Liver (tissue), 3 donors: Measurements from ENCODE around the gene RSPRY1.

Experiments used
- EGR1 ChIP-seq, 2 donors: IDR thresholded peaks; 2 replicates each; pipeline ENCODE4 v1.6.1; 2016 to 2018; ENCODE audit warnings: antibody characterized with exemption in 2 of 2, low read depth in 2 of 2
- HNF4A ChIP-seq, 2 donors: conservative IDR thresholded peaks; 2 replicates each; pipeline ENCODE4 v1.6.1; 2016; ENCODE audit warnings: antibody characterized with exemption in 2 of 2, mild to moderate bottlenecking in 2 of 2
- HNF4G ChIP-seq: IDR thresholded peaks from 2 replicates; pipeline ENCODE4 v1.6.1; 2016; ENCODE audit warnings: antibody characterized with exemption
- NR2F2 ChIP-seq: IDR thresholded peaks from 2 replicates; pipeline ENCODE4 v1.6.1; 2016; ENCODE audit warnings: antibody characterized with exemption
- RAD21 ChIP-seq, 2 donors: IDR thresholded peaks; 2 replicates each; pipeline ENCODE4 v1.6.1; 2016; ENCODE audit warnings: antibody characterized with exemption in 2 of 2, mild to moderate bottlenecking in 2 of 2
- YY1 ChIP-seq: IDR thresholded peaks from 2 replicates; pipeline ENCODE4 v1.6.1; 2016; ENCODE audit warnings: antibody characterized with exemption, mild to moderate bottlenecking
- TF ChIP-seq, protein P1 (sequence below): fragments of 150-350 bp; IDR thresholded peaks from 2 replicates; pipeline ENCODE4 v1.5.1; 2017; ENCODE audit warnings: improper control_type of control experiment, low read depth, low read length; ENCODE audit not compliant: missing input control
- TF ChIP-seq, protein P2 (sequence below): IDR thresholded peaks from 2 replicates; pipeline ENCODE4 v1.6.1; 2016; ENCODE audit warnings: antibody characterized with exemption
- TF ChIP-seq, protein P3 (sequence below): IDR thresholded peaks from 2 replicates; pipeline ENCODE4 v1.6.1; 2016; ENCODE audit warnings: antibody characterized with exemption
- donor health status: healthy.
- donor health status: healthy.

DNA sequence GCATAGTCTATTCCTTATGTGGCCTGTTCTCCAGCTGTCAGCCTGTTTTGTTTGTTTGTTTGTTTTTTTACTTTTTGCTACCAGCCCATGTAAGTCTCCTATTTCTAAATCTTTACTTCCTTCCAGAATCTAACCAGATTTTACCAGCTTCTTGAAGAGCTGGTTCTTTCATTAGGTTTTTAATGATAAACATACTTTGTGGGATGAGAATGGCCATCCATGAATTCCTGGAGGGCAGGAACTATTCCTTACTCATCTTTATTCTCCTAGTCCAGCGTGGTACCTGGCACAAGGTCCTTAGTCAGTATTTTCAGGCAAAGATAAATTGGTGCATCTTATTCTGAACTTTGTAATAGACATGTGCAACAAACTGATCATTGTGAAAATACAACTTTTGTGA lies 17.3 kb downstream of the RSPRY1 start:
- TF ChIP-seq, protein P1, sequence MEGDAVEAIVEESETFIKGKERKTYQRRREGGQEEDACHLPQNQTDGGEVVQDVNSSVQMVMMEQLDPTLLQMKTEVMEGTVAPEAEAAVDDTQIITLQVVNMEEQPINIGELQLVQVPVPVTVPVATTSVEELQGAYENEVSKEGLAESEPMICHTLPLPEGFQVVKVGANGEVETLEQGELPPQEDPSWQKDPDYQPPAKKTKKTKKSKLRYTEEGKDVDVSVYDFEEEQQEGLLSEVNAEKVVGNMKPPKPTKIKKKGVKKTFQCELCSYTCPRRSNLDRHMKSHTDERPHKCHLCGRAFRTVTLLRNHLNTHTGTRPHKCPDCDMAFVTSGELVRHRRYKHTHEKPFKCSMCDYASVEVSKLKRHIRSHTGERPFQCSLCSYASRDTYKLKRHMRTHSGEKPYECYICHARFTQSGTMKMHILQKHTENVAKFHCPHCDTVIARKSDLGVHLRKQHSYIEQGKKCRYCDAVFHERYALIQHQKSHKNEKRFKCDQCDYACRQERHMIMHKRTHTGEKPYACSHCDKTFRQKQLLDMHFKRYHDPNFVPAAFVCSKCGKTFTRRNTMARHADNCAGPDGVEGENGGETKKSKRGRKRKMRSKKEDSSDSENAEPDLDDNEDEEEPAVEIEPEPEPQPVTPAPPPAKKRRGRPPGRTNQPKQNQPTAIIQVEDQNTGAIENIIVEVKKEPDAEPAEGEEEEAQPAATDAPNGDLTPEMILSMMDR, result no peak
- no peak for TF ChIP-seq HNF4G
- no peak for TF ChIP-seq RAD21 (IDR thresholded peaks at IDR 0.05)
- no peak for TF ChIP-seq YY1
- TF ChIP-seq, protein P2, sequence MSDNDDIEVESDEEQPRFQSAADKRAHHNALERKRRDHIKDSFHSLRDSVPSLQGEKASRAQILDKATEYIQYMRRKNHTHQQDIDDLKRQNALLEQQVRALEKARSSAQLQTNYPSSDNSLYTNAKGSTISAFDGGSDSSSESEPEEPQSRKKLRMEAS, result no peak
- TF ChIP-seq, protein P3, sequence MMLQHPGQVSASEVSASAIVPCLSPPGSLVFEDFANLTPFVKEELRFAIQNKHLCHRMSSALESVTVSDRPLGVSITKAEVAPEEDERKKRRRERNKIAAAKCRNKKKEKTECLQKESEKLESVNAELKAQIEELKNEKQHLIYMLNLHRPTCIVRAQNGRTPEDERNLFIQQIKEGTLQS, result no peak
- no peak for TF ChIP-seq EGR1 (IDR thresholded peaks at IDR 0.05; ENCODE audit: low read depth in 2 of 2)
- no peak for TF ChIP-seq NR2F2
- TF ChIP-seq HNF4A (conservative IDR thresholded peaks at IDR 0.05), result no peak
